Activated naive CD4-positive, alpha-beta T cell treated with Interleukin-2 at 50 U/mL for 16 hours (primary cell): Measurements from ENCODE around the gene CDC45.

Source experiments
- DNase-seq: peaks from one replicate; pipeline ENCODE4 v3.0.0-alpha.2; 2020

Gene CDC45

GRCh38 chr22:19448739-19449421 is 30.8 kb upstream of the CDC45 start:
- DNase-seq, result peak; percentile 49

- no peak for DNase-seq
Measured at GRCh38 chr22:19449422-19449767, 30.3 kb upstream of the CDC45 start.

DNA sequence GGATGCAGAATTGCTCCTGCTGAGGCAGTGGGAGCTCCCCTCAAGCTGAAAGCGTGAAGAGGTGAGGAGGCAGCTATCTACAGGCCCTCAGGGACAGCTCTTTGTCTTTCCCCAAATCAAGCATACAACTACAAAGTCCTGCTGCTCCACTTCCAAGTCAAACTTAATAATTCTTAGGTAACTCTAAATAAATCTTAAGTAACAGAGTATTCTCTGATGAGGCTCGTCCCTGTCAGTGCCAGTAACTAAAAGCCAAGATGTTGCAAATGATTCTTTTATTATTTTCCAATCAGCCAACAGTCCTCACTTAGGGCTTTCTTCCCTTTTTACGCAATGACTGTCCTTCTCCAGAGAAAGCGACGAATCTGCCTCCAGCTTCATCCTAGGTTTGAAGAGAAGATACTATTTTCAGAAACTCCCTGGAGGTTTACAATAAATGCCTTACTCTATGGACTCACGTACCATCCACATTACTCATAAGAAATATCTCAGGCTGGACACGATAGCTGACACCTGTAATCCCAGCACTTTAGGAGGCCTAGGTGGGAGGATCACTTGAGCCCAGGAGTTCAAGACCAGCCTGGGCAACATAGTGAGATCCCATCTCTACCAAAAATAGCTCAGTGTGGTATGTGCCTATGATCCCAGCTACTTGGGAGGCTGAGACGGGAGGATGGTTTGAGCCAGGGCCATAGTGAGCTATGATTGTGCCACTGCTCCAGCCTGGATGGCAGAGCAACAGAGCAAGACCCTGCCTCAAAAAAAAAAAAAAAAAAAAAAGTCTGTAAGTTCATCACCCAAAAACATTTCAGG is 29.2 kb upstream of the CDC45 start:
- no peak for DNase-seq

DNA sequence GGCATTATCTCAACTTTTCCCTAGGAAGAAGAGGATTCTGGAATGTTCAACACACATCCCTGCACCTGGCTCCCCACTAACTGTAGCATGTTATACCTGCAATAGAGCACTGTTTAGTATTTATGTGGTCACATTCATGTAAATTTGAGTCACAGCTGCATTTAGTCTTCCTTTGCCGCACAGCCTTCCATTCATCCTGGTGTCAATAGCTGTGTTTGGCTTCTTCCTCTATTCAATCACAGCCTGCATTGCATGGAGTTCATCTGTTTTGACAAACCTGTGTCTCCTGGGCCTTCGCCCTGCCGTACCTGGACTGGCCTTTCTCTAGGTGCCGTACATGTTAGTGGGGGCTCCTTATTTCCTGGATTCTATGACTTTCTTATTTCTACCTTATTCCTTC is 28.1 kb upstream of the CDC45 start:
- no peak for DNase-seq

DNA sequence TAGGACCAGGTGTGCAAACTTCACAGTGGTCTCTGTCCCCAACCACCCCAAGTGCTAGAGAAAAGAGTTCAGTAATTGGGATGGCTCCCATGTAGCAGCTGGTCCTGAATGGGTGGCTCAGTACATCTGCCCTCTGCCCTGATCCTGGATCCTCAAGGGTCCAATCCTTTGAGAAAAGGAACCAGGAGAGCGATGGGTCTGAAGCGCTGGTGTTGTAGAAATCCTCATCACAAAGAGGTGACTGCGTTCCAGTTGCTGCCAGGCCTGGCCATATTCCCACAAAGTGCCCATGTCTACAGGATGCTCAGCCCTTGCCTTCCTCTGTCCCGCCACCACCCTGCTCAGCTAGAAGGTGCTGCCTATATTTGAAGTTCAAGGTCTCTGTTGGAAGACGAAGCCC is 26.0 kb upstream of the CDC45 start:
- no peak for DNase-seq

GRCh38 chr22:19454156-19454555 is 25.6 kb upstream of the CDC45 start:
- DNase-seq, result no peak

DNA sequence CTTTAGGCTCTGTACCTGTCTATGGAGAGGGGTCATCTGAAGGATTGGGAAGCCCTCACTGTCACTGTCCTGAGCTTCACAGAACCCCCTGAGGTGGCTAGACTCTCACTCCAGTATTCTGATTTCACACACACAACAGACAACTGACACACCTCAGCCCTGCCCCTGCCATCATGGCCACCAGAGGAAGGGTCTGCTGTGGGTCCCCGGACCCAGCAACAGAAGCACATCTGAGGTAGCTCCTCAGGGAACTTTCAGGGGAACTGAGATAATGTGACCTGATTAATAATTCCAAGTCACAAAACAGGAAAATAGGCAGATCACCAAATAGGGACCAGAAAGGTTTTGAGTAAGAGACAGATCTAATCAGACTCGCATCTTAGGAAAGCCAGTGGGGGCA is 24.7 kb upstream of the CDC45 start:
- DNase-seq, result no peak

GRCh38 chr22:19455585-19456370 is 23.9 kb upstream of the CDC45 start:
- DNase-seq, result no peak

GRCh38 chr22:19456541-19456940 is 23.2 kb upstream of the CDC45 start:
- no peak for DNase-seq

DNA sequence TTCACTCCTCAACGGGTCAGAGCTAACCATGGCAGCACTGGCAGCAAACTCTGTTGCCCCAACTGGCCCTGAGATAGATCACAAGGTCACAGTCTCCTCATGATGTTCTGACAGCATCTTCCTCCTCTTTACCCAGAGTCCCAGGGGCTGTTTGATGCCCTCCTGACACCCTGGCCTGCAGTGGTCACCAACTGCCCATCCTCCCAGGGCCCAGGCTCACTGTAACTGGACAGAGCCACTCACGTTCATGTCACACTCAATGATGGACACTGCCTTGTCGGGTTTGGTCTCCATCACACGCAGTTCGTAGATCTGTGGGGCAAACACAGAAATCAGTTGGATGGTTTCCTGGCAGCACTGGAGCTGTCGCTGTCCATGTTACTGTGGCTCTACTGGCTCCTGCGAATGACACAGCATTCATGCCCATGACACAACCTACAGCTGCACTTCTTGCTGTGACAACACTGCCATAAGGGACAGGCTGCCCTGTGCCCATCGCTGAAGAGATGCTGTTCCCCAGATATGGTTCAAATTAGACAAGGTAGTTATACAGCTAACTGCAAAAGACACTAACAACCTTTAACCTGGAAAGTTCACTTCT is 21.8 kb upstream of the CDC45 start:
- DNase-seq, result no peak

DNA sequence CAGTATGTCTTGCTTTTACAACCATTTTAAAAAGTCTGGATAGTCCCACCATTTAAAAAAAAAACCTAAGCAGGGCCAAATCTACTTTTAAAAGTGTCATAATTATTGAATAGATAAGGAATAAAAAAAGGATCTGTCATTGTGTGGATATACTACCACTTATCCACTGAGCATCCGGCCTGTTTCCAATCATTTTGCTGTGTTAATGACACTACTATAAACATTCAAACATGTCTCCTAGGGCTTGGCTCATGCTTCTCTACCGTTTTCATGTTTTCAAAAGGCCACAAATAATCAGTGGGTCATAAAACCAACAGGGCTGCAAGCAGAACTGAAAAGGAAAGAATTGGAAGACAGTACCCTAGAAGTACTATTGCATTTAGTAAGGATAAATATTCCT is 19.7 kb upstream of the CDC45 start:
- no peak for DNase-seq

GRCh38 chr22:19461506-19461905 is 18.2 kb upstream of the CDC45 start:
- no peak for DNase-seq

- DNase-seq, result no peak
Measured at GRCh38 chr22:19463008-19463407, 16.7 kb upstream of the CDC45 start.

DNA sequence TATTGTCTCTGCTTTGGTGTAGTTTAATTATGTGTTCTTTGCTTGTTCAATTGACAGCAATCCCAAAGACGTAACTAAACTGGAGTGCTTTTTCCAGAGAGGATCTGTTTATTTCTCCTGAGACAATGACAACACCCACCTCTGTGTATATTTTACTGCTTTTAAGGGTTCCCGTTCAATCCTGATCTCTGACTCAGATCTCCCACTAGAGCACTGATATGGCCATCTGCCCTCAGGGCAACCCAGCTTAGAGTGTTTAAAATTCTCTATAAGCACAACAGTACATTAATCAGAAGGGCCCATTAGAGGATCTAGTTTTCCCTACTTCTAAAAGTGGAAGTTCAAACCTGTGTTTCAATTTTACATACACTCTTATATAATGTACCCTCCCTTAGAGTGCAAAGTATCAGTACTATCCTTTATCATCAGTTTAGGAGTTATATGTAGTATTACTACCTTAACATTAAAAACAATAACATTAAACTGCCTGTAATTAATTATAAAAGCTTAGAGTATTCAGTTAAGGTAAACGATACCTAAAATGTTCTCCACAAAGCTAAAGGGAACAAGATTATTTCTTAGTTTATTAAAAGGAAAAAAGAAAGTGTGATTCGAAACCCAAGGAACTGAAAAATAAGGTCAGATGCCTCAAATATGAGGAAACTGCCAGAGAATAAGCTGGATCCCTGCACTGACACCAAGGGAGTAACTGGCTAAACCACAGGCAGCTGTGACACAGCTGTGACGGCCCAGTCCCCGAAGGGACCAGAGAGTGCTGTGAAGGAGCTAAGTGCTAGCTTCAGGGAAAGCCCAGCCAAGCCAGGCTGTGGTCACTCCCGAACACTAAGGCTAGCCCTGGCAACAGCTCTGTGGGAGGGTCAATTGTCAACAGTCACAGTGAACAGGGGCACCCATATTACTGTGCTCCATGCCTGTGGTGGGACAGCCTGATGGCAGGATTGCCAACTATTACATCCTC is 15.9 kb upstream of the CDC45 start:
- DNase-seq, result no peak

- DNase-seq, result no peak
Measured at GRCh38 chr22:19464546-19464945, 15.2 kb upstream of the CDC45 start.

- no peak for DNase-seq
Measured at GRCh38 chr22:19464975-19465374, 14.7 kb upstream of the CDC45 start.

GRCh38 chr22:19466126-19466716 is 13.5 kb upstream of the CDC45 start:
- DNase-seq, result no peak

GRCh38 chr22:19466848-19467752 is 12.6 kb upstream of the CDC45 start:
- DNase-seq, result no peak

GRCh38 chr22:19467912-19468311 is 11.8 kb upstream of the CDC45 start:
- no peak for DNase-seq

DNA sequence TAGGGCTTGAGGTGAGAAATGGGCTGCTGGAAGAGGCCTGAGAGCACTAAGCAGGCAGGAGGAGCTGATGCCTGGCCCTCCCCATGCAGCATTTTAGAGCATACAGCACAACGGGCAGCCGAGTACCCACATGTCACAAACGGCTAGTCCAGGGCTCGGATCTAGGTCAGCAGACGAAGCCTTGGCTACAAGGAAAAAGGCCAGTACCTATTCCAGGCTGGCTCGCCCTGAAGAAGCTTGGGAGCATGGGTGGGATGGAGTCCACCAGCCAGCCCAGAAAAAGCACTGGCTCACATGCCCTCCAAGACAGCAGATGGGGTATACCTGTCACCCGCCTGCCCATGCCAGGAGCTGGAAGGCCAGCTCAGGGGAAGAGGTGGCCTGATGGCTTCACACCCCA is 10.3 kb upstream of the CDC45 start:
- DNase-seq, result no peak

DNA sequence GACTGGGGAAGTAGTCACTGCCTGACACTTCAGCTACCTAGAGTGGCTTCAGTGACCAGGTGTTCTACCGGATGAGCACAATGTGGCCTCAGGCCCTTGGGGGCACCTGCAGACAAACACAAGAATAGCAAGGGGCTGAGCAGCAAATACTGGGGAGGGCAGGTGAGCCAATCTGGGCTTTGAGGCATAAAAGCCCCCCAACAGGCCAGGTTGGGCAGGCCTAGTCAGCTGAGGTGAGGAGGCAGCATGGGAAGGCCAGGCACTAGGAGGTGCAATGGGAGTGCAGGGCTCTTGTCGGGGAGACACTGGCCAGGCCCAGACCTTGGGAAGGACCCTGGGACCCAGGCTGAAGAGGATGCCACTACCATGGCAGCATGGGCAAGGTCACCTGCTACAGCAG is 9.7 kb upstream of the CDC45 start:
- no peak for DNase-seq
